SK-N-SH treated with all-trans-retinoic acid at 6 μM for 48 hours (cell line): Measurements from ENCODE around the gene PARP15.

Experiments used
- ATAC-seq: fragments of 200-7000 bp; cut with Tn5 transposase; 3 replicates; pipeline ENCODE4 v1.9.1; 2020; ENCODE audit warnings: mild to moderate bottlenecking, moderate library complexity
- ARNTL ChIP-seq: fragments of 450-650 bp; formaldehyde crosslinking; IDR thresholded peaks from 2 replicates; pipeline ENCODE4 v1.5.0; 2020; ENCODE audit warnings: low read depth, mild to moderate bottlenecking, moderate library complexity, borderline replicate concordance
- BACH2 ChIP-seq: fragments of 250-450 bp; sonication (Bioruptor Pico); IDR thresholded peaks from 2 replicates; pipeline ENCODE4 v1.9.0; 2021; ENCODE audit warnings: mild to moderate bottlenecking, borderline replicate concordance
- CREB5 ChIP-seq: fragments of 250-450 bp; sonication (Bioruptor Pico); IDR thresholded peaks from 2 replicates; pipeline ENCODE4 v1.5.1; 2020; ENCODE audit warnings: low read depth, mild to moderate bottlenecking, moderate library complexity
- CSDC2 ChIP-seq: fragments of 250-450 bp; sonication (Bioruptor Pico); IDR thresholded peaks from 2 replicates; pipeline ENCODE4 v1.5.0; 2020; ENCODE audit warnings: mild to moderate bottlenecking, moderate library complexity
- CSRNP3 ChIP-seq: fragments of 250-450 bp; sonication (Bioruptor Pico); IDR thresholded peaks from 2 replicates; pipeline ENCODE4 v1.5.1; 2021; ENCODE audit warnings: mild to moderate bottlenecking, moderate library complexity
- ESRRG ChIP-seq: fragments of 250-450 bp; sonication (Bioruptor Pico); IDR thresholded peaks from 2 replicates; pipeline ENCODE4 v1.6.1; 2021; ENCODE audit warnings: mild to moderate bottlenecking
- GLIS3 ChIP-seq: fragments of 250-450 bp; sonication (Bioruptor Pico); IDR thresholded peaks from 2 replicates; pipeline ENCODE4 v1.5.0; 2020; ENCODE audit warnings: mild to moderate bottlenecking, moderate library complexity
- ISL1 ChIP-seq: fragments of 250-450 bp; sonication (Bioruptor Pico); IDR thresholded peaks from 2 replicates; pipeline ENCODE4 v2.1.2; 2022; ENCODE audit warnings: mild to moderate bottlenecking, moderate library complexity
- OSR1 ChIP-seq: fragments of 250-450 bp; sonication (Bioruptor Pico); IDR thresholded peaks from 2 replicates; pipeline ENCODE4 v1.8.0; 2022; ENCODE audit warnings: moderate library complexity, mild to moderate bottlenecking, inconsistent platforms
- POU6F1 ChIP-seq: fragments of 250-450 bp; sonication (Bioruptor Pico); IDR thresholded peaks from 2 replicates; pipeline ENCODE4 v1.8.0; 2021; ENCODE audit warnings: low read depth, mild to moderate bottlenecking, moderate library complexity, borderline replicate concordance
- PPARA ChIP-seq: fragments of 250-450 bp; sonication (Bioruptor Pico); IDR thresholded peaks from 2 replicates; pipeline ENCODE4 v1.5.0; 2020; ENCODE audit warnings: mild to moderate bottlenecking, borderline replicate concordance
- RARB ChIP-seq: fragments of 250-450 bp; sonication (Bioruptor Pico); IDR thresholded peaks from 2 replicates; pipeline ENCODE4 v1.8.0; 2021; ENCODE audit warnings: mild to moderate bottlenecking, moderate library complexity
- SNAI2 ChIP-seq: fragments of 250-450 bp; sonication (Bioruptor Pico); IDR thresholded peaks from 2 replicates; pipeline ENCODE4 v1.5.0; 2020; ENCODE audit warnings: mild to moderate bottlenecking, moderate library complexity
- TCF4 ChIP-seq: fragments of 250-450 bp; sonication (Bioruptor Pico); IDR thresholded peaks from 2 replicates; pipeline ENCODE4 v1.8.0; 2021; ENCODE audit warnings: mild to moderate bottlenecking, moderate library complexity, borderline replicate concordance
- TOX ChIP-seq: fragments of 250-450 bp; sonication (Bioruptor Pico); IDR thresholded peaks from 2 replicates; pipeline ENCODE4 v1.8.0; 2021; ENCODE audit warnings: mild to moderate bottlenecking, moderate library complexity, borderline replicate concordance
- TSHZ2 ChIP-seq: fragments of 250-450 bp; sonication (Bioruptor Pico); IDR thresholded peaks from 2 replicates; pipeline ENCODE4 v1.5.0; 2020; ENCODE audit warnings: mild to moderate bottlenecking, moderate library complexity
- ZC3H10 ChIP-seq: fragments of 250-450 bp; sonication (Bioruptor Pico); IDR thresholded peaks from 2 replicates; pipeline ENCODE4 v1.5.1; 2021; ENCODE audit warnings: mild to moderate bottlenecking, moderate library complexity
- ZFP3 ChIP-seq: fragments of 250-450 bp; sonication (Bioruptor Pico); IDR thresholded peaks from 2 replicates; pipeline ENCODE4 v1.5.0; 2020; ENCODE audit warnings: mild to moderate bottlenecking, moderate library complexity
- ZFP30 ChIP-seq: fragments of 450-650 bp; formaldehyde crosslinking; IDR thresholded peaks from 2 replicates; pipeline ENCODE4 v1.5.0; 2022; ENCODE audit warnings: mild to moderate bottlenecking, moderate library complexity
- ZNF565 ChIP-seq: fragments of 450-650 bp; formaldehyde crosslinking; conservative IDR thresholded peaks from 2 replicates; pipeline ENCODE4 v1.5.0; 2020; ENCODE audit warnings: low read depth, mild to moderate bottlenecking, moderate library complexity
- ZNF70 ChIP-seq: fragments of 450-650 bp; formaldehyde crosslinking; IDR thresholded peaks from 2 replicates; pipeline ENCODE4 v1.5.0; 2020; ENCODE audit warnings: mild to moderate bottlenecking, moderate library complexity
- ZNF8 ChIP-seq: fragments of 450-650 bp; formaldehyde crosslinking; IDR thresholded peaks from 2 replicates; pipeline ENCODE4 v1.5.0; 2020; ENCODE audit warnings: mild to moderate bottlenecking, moderate library complexity

PARP15 gene

GRCh38 chr3:122589297-122589696 is 11.8 kb downstream of the PARP15 start:
- ATAC-seq, result no peak
- TF ChIP-seq ZFP30 (CRISPR knock-in tag), result no peak
- TF ChIP-seq GLIS3 (CRISPR knock-in tag), result no peak
- TF ChIP-seq ZNF565 (CRISPR knock-in tag), result no peak
- no peak for TF ChIP-seq OSR1 (CRISPR knock-in tag)
- TF ChIP-seq PPARA (CRISPR knock-in tag), result no peak
- TF ChIP-seq BACH2, result no peak
- TF ChIP-seq ZFP3, result no peak
- no peak for TF ChIP-seq TSHZ2 (CRISPR knock-in tag)
- TF ChIP-seq ZNF8 (CRISPR knock-in tag), result no peak
- TF ChIP-seq ARNTL (CRISPR knock-in tag), result no peak
- no peak for TF ChIP-seq ZNF70
- no peak for TF ChIP-seq CREB5
- no peak for TF ChIP-seq CSDC2 (CRISPR knock-in tag)
- no peak for TF ChIP-seq POU6F1
- TF ChIP-seq ISL1 (CRISPR knock-in tag), result no peak
- TF ChIP-seq ESRRG, result no peak
- TF ChIP-seq RARB (CRISPR knock-in tag), result no peak
- no peak for TF ChIP-seq TCF4 (CRISPR knock-in tag)
- no peak for TF ChIP-seq CSRNP3
- no peak for TF ChIP-seq SNAI2 (CRISPR knock-in tag)

GRCh38 chr3:122590610-122591009 is 13.2 kb downstream of the PARP15 start:
- no peak for ATAC-seq
- TF ChIP-seq RARB (CRISPR knock-in tag) (no peak), CSDC2 (CRISPR knock-in tag) (no peak), CREB5 (no peak), PPARA (CRISPR knock-in tag) (no peak), ZNF70 (no peak), ZFP30 (CRISPR knock-in tag) (no peak), ISL1 (CRISPR knock-in tag) (no peak), TCF4 (CRISPR knock-in tag) (no peak), TSHZ2 (CRISPR knock-in tag) (no peak), BACH2 (no peak), ARNTL (CRISPR knock-in tag) (no peak), TOX (CRISPR knock-in tag) (no peak), ZFP3 (no peak), ESRRG (no peak), ZC3H10 (CRISPR knock-in tag) (no peak)
